ENCODE measurements around the gene PCDH17.

The PCDH17 gene, protein sequence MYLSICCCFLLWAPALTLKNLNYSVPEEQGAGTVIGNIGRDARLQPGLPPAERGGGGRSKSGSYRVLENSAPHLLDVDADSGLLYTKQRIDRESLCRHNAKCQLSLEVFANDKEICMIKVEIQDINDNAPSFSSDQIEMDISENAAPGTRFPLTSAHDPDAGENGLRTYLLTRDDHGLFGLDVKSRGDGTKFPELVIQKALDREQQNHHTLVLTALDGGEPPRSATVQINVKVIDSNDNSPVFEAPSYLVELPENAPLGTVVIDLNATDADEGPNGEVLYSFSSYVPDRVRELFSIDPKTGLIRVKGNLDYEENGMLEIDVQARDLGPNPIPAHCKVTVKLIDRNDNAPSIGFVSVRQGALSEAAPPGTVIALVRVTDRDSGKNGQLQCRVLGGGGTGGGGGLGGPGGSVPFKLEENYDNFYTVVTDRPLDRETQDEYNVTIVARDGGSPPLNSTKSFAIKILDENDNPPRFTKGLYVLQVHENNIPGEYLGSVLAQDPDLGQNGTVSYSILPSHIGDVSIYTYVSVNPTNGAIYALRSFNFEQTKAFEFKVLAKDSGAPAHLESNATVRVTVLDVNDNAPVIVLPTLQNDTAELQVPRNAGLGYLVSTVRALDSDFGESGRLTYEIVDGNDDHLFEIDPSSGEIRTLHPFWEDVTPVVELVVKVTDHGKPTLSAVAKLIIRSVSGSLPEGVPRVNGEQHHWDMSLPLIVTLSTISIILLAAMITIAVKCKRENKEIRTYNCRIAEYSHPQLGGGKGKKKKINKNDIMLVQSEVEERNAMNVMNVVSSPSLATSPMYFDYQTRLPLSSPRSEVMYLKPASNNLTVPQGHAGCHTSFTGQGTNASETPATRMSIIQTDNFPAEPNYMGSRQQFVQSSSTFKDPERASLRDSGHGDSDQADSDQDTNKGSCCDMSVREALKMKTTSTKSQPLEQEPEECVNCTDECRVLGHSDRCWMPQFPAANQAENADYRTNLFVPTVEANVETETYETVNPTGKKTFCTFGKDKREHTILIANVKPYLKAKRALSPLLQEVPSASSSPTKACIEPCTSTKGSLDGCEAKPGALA (N-terminal part only)

DNA sequence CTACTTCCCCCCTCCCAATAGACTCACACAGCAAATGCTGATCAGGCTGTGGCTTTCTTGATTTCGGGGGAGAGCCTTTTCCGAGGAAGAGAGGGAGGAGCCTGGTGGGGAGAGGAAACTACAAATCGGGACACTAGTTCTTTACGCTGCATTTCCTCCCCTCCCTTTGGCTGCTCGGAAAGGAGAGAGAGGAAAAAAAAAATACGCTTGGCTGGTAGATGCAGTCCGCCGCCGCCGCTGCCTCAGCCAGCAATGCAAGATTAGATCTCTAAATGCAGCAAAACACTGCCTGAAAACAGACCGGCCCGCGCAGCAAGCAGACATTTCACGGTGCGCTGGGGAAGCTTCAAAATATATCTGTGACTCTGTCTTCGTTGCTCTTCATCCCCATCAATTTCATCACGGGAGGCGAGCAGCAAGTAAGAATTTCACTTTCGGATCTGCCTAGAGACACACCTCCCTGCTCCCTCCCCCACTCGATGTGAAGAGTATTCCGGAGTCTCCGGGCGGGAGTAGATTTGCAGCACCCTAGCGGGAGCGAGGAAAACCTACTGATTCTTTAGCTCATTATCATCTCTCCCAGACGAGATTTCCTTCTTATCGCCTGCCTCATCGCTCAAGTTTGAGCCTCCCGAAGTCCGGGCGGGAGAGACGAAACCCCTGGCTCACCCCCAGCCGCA lies at the start of gene PCDH17:
TSS of gene PCDH17 (plus strand) at position 149 of the 680 bp plus-strand sequence. CDS start 803 bp downstream, outside the sequence.
- no peak within 1 kb of the TSS for H3K4me3 ChIP-seq (ENCODE audit: low read depth, low read length)
- TF ChIP-seq, protein P1, sequence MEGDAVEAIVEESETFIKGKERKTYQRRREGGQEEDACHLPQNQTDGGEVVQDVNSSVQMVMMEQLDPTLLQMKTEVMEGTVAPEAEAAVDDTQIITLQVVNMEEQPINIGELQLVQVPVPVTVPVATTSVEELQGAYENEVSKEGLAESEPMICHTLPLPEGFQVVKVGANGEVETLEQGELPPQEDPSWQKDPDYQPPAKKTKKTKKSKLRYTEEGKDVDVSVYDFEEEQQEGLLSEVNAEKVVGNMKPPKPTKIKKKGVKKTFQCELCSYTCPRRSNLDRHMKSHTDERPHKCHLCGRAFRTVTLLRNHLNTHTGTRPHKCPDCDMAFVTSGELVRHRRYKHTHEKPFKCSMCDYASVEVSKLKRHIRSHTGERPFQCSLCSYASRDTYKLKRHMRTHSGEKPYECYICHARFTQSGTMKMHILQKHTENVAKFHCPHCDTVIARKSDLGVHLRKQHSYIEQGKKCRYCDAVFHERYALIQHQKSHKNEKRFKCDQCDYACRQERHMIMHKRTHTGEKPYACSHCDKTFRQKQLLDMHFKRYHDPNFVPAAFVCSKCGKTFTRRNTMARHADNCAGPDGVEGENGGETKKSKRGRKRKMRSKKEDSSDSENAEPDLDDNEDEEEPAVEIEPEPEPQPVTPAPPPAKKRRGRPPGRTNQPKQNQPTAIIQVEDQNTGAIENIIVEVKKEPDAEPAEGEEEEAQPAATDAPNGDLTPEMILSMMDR (IDR thresholded peaks at IDR 0.05; ENCODE audit: low read depth, low read length, missing control alignments): no peak
- no peak for DNase-seq (ENCODE audit: low read depth)

DNA sequence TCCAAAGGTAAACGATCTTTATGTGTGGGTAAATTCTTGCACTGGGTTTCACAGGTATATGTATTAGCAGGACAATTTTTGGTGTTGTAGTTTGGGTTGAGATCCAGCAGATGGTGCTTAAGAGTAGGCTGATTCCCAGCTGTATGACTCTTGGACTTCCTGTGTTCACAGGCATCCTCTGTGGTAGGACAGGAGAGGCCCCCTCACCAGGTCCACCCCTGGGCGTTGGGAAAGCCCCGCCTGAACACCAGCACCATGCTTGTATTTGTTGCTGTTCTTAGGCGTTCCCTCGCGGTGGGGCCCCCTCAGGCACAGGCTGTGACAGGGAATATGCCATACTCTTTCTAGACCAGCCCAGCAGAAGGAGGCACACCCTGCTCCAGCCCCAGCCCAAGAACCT lies 49.5 kb upstream of the PCDH17 start:
- no peak overlapping the region for H3K4me3 ChIP-seq (ENCODE audit: low read depth, low read length)
- TF ChIP-seq, protein P1 (IDR thresholded peaks at IDR 0.05; ENCODE audit: low read depth, low read length, missing control alignments): no peak
- no peak for DNase-seq (ENCODE audit: low read depth)

DNA sequence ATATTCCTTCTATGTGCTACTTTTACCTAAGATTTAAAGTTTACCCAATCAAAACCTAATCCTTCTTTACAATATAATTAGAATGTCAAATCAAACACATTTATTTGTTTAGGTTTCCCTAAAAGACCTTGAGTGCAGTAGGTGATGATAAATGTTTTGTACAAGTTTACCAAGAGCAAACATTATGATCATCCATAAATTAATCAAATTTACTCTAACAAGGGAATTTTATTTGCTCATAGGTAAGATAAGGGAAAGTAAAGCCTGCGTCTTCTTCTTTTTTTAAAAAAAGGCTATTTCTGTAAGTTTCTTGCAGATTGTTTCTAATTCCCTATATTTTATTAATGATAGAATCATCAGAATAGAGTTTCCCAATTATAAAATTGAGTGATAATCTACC lies 48.0 kb upstream of the PCDH17 start:
- no peak overlapping the region for H3K4me3 ChIP-seq (ENCODE audit: low read depth, low read length)
- TF ChIP-seq, protein P1 (IDR thresholded peaks at IDR 0.05; ENCODE audit: low read depth, low read length, missing control alignments): no peak
- DNase-seq (ENCODE audit: low read depth): no peak

DNA sequence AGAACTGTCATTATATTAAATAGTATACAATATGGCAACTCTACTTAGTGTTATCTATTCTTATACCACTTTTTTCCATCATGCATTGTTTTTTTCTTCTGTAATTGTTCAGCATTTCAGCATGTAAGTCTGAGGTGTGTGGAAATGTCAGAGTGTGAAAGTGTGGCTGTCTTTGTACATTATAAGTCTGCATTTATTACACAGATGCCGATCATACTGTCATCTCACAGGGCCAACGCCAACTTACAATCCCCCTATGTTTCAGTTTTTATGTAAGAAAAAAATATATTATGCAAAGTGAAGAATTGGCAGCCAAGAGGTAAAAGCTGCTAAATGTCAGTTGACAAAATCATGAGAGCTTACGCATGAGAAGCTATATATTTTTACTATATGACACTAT lies 42.9 kb upstream of the PCDH17 start:
- no peak for DNase-seq (ENCODE audit: low read depth)
- H3K4me3 ChIP-seq (ENCODE audit: low read depth, low read length): no peak overlapping the region
- TF ChIP-seq, protein P1 (IDR thresholded peaks at IDR 0.05; ENCODE audit: low read depth, low read length, missing control alignments): no peak

DNA sequence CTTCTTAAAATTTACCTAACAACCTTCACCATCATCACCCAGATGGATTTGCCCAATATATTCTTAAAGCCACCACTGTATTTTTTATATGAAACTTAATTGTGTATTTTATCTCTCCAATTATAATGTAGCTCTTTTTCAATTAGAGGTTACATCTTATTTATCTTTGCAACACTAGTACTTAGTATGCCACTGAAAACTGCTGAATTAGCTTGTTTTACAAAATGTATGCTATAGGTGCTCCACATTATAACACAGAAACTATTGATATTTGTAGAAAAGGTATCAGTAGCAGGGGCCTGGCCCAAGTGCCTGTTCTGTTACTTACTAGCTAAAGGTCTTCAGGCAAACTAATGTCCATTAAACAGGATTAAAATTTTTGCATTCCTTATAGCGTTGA lies 35.8 kb upstream of the PCDH17 start:
- no peak for DNase-seq (ENCODE audit: low read depth)
- TF ChIP-seq, protein P1 (IDR thresholded peaks at IDR 0.05; ENCODE audit: low read depth, low read length, missing control alignments): no peak
- no peak overlapping the region for H3K4me3 ChIP-seq (ENCODE audit: low read depth, low read length)

DNA sequence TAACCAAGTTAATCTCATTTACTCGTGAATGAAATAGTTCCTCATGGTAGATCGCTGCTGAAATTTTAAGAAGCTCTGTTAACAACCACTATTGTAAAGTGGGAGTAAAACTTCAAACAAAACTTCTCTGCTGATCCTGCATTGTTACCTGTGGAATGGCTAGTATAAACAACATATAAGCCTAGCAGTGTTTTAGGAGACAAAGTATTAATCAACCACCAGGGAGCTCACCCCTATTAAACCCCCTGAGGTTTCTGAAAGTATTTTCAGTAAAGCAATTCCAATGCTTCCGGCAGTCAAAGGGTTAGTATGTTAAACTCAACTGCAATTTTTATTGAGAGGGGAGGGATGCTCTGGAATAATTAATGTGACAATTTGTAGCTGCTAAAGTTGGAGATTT lies 30.0 kb upstream of the PCDH17 start:
- TF ChIP-seq, protein P1 (IDR thresholded peaks at IDR 0.05; ENCODE audit: low read depth, low read length, missing control alignments): no peak
- DNase-seq (ENCODE audit: low read depth): no peak
- H3K4me3 ChIP-seq (ENCODE audit: low read depth, low read length): no peak overlapping the region
